ENCODE data around the gene DUS1L. TPM values are rescaled to one million over a fixed set of nuclear protein-coding genes. Genes with fewer than 3 reads are reported as not detected.
A peak's percentile ranks its signal among the peaks of the same experiment; 100 is the strongest.

DUS1L gene
- total and polyA plus RNA-seq, 2 experiments from 2014 or later = 71.9 to 160 TPM

GRCh38 chr17:82037889-82038195 is 27.8 kb downstream of the DUS1L start:
- TF ChIP-seq EZH2 (IDR thresholded peaks at IDR 0.05; ENCODE audit: borderline replicate concordance) (no peak), EZH2phosphoT487 (IDR thresholded peaks at IDR 0.05; ENCODE audit: low read depth, severe bottlenecking, unreplicated experiment) (no peak)
- TF ChIP-seq, protein P1, sequence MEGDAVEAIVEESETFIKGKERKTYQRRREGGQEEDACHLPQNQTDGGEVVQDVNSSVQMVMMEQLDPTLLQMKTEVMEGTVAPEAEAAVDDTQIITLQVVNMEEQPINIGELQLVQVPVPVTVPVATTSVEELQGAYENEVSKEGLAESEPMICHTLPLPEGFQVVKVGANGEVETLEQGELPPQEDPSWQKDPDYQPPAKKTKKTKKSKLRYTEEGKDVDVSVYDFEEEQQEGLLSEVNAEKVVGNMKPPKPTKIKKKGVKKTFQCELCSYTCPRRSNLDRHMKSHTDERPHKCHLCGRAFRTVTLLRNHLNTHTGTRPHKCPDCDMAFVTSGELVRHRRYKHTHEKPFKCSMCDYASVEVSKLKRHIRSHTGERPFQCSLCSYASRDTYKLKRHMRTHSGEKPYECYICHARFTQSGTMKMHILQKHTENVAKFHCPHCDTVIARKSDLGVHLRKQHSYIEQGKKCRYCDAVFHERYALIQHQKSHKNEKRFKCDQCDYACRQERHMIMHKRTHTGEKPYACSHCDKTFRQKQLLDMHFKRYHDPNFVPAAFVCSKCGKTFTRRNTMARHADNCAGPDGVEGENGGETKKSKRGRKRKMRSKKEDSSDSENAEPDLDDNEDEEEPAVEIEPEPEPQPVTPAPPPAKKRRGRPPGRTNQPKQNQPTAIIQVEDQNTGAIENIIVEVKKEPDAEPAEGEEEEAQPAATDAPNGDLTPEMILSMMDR (IDR thresholded peaks at IDR 0.05; ENCODE audit: poor library complexity) = no peak
- no peaks in the 10 kb centered on the region for H3K9me2 ChIP-seq (replicated peaks; ENCODE audit: insufficient read depth)
- no peaks in the 10 kb centered on the region for H3K27me3 ChIP-seq
- 20% methylated on average over 10 of the region's 10 CpGs for WGBS (ENCODE audit: low lambda C conversion rate, missing lambda C conversion rate)
- H3K36me3 ChIP-seq (replicated peaks; ENCODE audit: insufficient read depth, low read depth) = no peaks in the 10 kb centered on the region
- peaks cover 11% of the 10 kb centered on the region for H3K79me2 ChIP-seq
- H4K20me1 ChIP-seq (ENCODE audit: insufficient read depth, poor library complexity, severe bottlenecking) = no peaks in the 10 kb centered on the region
- H3K4me3 ChIP-seq = no peak overlapping the region
- H2AFZ ChIP-seq = peak overlapping the region; percentile 16
- peaks cover 9% of the 10 kb centered on the region for H3K4me1 ChIP-seq (ENCODE audit: insufficient read depth)
- no peak for DNase-seq (ENCODE audit: low spot score)
- peak overlapping the region; percentile 77 for H3K27ac ChIP-seq
- H3K9me3 ChIP-seq (ENCODE audit: low read depth) = no peaks in the 10 kb centered on the region
- H3K4me2 ChIP-seq = peak overlapping the region; percentile 98

DNA sequence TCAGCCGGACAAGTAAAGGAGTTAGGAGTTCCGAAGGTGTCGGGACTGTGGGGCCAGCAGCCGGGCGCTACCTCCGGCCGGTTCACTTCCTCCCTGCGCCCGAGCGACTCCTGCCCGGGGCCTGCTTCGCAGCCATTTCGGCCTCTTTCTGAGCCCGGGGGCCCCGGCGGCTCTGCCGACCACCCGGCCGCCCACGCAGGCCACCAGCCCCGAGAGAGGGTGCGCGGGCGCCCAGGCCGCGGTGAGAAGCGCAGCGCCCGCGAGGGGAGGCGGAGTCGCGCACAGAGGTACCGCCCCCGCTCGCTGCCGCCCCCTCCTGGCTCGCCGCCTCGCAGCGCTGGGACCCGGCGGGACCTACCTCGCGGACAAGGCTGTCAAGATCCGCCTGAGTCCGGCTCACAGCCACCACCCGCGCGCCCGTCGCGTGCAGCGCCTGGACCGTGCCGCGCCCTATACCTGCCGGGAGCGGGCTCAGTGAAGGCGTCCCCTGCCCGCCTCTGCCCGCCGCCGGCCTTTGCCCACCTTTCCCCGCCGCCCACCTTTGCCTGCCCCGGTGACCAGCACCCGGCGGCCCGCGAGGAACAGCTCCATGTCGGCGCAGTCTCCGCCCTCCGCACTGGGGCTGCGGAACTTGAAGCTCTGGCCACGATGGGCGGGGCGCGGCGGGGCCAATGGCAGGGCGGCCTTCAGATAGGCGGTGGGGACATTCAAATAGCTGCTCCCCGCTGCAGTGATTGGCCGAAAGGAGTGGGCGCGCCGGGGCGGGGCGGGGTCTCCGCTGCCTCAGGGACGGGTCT is 28.3 kb downstream of the DUS1L start, which contains the start of gene DCXR:
Gene DCXR (minus strand): TSS at position 606 of the 797 bp plus-strand sequence. CDS start 15 bp downstream, at position 591.
- Histone ChIP-seq H3K9me2 (replicated peaks; ENCODE audit: insufficient read depth) (no peaks in the 10 kb centered on the region), H2AFZ (peak within 1 kb of the TSS; percentile 67), H3K9me3 (ENCODE audit: low read depth) (no peaks in the 10 kb centered on the region), H3K36me3 (replicated peaks; ENCODE audit: insufficient read depth, low read depth) (no peaks in the 10 kb centered on the region), H3K27me3 (no peaks in the 10 kb centered on the region), H3K4me3 (peak within 1 kb of the TSS; percentile 70), H3K27ac (peak within 1 kb of the TSS; percentile 98), H3K4me2 (peak within 1 kb of the TSS; percentile 98), H3K4me1 (ENCODE audit: insufficient read depth) (peaks cover 11% of the 10 kb centered on the region), H4K20me1 (ENCODE audit: insufficient read depth, poor library complexity, severe bottlenecking) (no peaks in the 10 kb centered on the region), H3K79me2 (peaks cover 11% of the 10 kb centered on the region)
- peak; percentile 98 for DNase-seq (ENCODE audit: low spot score)
- TF ChIP-seq EZH2phosphoT487 (IDR thresholded peaks at IDR 0.05; ENCODE audit: low read depth, severe bottlenecking, unreplicated experiment) = no peak
- TF ChIP-seq, protein P1 (IDR thresholded peaks at IDR 0.05; ENCODE audit: poor library complexity) = peak; percentile 83
- no peak for TF ChIP-seq EZH2 (IDR thresholded peaks at IDR 0.05; ENCODE audit: borderline replicate concordance)
- WGBS (ENCODE audit: low lambda C conversion rate, missing lambda C conversion rate) = 2% methylated on average over 32 of the region's 92 CpGs

DNA sequence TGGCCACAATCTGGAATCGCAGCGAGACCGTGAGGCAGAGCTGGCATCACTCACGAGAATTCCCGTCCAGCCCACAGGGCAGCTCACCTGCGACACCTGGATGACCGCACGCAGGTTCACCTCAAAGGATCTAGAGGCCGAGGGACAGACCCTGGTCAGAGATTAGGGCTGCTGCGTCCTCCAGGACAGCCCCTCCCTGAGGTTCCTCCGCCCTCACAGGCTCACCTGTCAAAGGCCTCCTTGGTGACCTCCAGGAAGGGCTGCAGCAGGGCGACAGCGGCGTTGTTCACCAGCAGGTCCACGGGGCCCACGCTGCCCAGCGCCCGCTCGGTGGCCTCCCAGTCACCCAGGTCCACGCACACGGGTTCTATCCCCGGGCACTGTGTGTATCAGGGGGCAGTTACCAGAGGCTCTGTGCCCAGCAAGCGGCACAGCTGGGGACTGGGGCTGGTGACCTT is 28.9 kb downstream of the DUS1L start:
- Histone ChIP-seq H3K9me2 (replicated peaks; ENCODE audit: insufficient read depth) (no peaks in the 10 kb centered on the region), H3K4me2 (peak overlapping the region; percentile 98), H4K20me1 (ENCODE audit: insufficient read depth, poor library complexity, severe bottlenecking) (no peaks in the 10 kb centered on the region), H3K36me3 (replicated peaks; ENCODE audit: insufficient read depth, low read depth) (no peaks in the 10 kb centered on the region), H3K27ac (peak overlapping the region; percentile 98), H3K4me3 (peak overlapping the region; percentile 62), H3K9me3 (ENCODE audit: low read depth) (no peaks in the 10 kb centered on the region), H3K4me1 (ENCODE audit: insufficient read depth) (peaks cover 15% of the 10 kb centered on the region), H2AFZ (peak overlapping the region; percentile 38), H3K79me2 (peaks cover 11% of the 10 kb centered on the region), H3K27me3 (no peaks in the 10 kb centered on the region)
- DNase-seq (ENCODE audit: low spot score) = no peak
- TF ChIP-seq EZH2phosphoT487 (IDR thresholded peaks at IDR 0.05; ENCODE audit: low read depth, severe bottlenecking, unreplicated experiment) = no peak
- 49% methylated on average over 23 of the region's 23 CpGs for WGBS (ENCODE audit: low lambda C conversion rate, missing lambda C conversion rate)

- WGBS (ENCODE audit: low lambda C conversion rate, missing lambda C conversion rate) = 93% methylated on average over 19 of the region's 20 CpGs
- Histone ChIP-seq H2AFZ (no peak overlapping the region), H3K4me3 (no peak overlapping the region), H3K4me1 (ENCODE audit: insufficient read depth) (peaks cover 15% of the 10 kb centered on the region), H3K79me2 (peaks cover 11% of the 10 kb centered on the region), H3K9me2 (replicated peaks; ENCODE audit: insufficient read depth) (no peaks in the 10 kb centered on the region), H3K27ac (no peak overlapping the region), H3K4me2 (peak overlapping the region; percentile 98), H4K20me1 (ENCODE audit: insufficient read depth, poor library complexity, severe bottlenecking) (no peaks in the 10 kb centered on the region), H3K36me3 (replicated peaks; ENCODE audit: insufficient read depth, low read depth) (no peaks in the 10 kb centered on the region), H3K27me3 (no peaks in the 10 kb centered on the region), H3K9me3 (ENCODE audit: low read depth) (no peaks in the 10 kb centered on the region)
- no peak for DNase-seq (ENCODE audit: low spot score)
- TF ChIP-seq, protein P1 (IDR thresholded peaks at IDR 0.05; ENCODE audit: poor library complexity) = no peak
- no peak for TF ChIP-seq EZH2phosphoT487 (IDR thresholded peaks at IDR 0.05; ENCODE audit: low read depth, severe bottlenecking, unreplicated experiment)
- TF ChIP-seq EZH2 (IDR thresholded peaks at IDR 0.05; ENCODE audit: borderline replicate concordance) = no peak
Measured at GRCh38 chr17:82035956-82036633, 29.5 kb downstream of the DUS1L start.
